HuH-7.5 (cell line): ENCODE measurements around the gene GPR108.
"Not testable (repeated sequence)": the region's sequence is repeated elsewhere in the genome, so short reads cannot be mapped to it uniquely, and the experiment has no call there.

Experiments used
- DNase-seq: peaks from one replicate; pipeline ENCODE4 v3.0.0; 2011; ENCODE audit warnings: low spot score

Gene GPR108

GRCh38 chr19:6737284-6737872 lies at the start of gene GPR108:
TSS of gene GPR108 (minus strand) at chr19:6737580. CDS start at chr19:6737576, 4 bp downstream.
- DNase-seq, result peak; percentile 99

- DNase-seq, result no peak
Measured at GRCh38 chr19:6779206-6779605, 41.8 kb upstream of the GPR108 start.

GRCh38 chr19:6778386-6778785 lies 41.0 kb upstream of the GPR108 start:
- no peak for DNase-seq

- DNase-seq, result no peak
Measured at GRCh38 chr19:6777434-6777833, 40.1 kb upstream of the GPR108 start.

DNA sequence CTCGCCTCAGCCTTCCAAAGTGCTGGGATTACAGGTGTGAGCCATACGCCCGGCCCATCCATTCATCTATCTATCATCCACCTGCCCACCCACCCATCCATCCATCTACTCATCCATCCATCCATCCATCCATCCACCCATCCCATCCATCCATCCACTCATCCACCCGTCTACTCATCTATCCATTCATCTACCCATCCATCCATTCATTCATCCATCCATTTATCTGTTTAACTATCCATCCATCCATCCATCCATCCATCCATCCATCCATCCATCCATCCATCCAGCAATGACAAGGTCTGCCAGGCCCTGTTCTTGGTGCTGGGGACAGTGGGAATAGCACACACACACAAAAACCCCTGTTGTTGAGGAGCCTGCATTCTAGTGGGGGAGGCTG lies 39.6 kb upstream of the GPR108 start:
- DNase-seq, result no peak

DNA sequence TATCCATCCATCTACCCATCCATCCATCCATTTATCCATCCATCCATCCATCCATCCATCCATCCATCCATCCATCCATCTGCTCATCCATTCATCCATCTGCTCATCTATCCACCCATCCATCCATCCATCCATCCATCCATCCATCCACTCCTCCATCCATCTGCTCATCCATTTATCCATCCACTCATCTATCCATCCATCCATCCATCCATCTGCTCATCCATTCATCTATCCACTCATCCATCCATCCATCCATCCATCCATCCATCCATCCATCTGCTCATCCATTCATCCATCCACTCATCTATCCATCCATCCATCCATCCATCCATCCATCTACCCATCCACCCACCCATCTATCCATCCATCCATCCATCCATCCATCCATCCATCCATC lies 38.7 kb upstream of the GPR108 start:
- not testable (repeated sequence) for DNase-seq

DNA sequence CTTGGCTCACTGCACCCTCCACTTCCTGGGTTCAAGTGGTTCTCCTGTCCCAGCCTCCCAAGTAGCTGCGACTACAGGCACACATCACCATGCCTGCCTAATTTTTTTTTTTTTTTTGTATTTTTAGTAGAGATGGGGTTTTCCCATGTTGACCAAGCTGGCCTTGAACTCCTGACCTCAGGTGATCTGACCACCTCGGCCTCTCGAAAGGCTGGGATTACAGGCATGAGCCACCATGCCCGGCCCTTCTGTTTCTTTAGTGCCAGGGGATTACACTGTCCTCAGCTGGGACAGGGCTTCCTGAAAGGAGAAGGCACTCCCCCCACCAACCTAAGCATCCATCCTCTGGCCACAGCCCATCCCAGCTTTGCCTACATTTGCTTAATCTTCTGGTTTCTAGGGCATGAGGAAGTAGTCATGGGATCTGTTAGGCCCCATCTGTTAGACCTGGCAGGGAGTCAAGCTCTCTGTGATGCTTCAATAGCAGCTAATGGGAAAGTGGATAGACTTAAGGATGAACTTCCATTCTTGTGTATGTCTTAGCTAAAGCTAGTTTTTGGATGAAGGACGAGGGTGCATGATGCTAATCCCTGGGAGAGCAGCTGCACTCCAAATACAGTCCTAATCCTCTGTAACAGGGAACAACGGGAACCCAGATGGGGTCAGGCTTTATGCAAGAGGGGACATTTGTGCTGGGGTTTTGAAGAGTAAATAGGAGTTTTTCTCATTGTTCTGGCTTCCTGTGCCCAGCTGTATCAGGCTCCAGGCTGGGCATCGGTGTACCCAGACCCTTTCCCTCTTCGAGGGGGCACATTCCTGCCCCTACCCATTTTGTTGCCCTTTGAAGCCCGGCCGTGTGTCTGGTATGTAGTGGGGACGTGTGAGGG lies 37.7 kb upstream of the GPR108 start:
- no peak for DNase-seq

- DNase-seq, result no peak
Measured at GRCh38 chr19:6773323-6773931, 36.0 kb upstream of the GPR108 start.

DNA sequence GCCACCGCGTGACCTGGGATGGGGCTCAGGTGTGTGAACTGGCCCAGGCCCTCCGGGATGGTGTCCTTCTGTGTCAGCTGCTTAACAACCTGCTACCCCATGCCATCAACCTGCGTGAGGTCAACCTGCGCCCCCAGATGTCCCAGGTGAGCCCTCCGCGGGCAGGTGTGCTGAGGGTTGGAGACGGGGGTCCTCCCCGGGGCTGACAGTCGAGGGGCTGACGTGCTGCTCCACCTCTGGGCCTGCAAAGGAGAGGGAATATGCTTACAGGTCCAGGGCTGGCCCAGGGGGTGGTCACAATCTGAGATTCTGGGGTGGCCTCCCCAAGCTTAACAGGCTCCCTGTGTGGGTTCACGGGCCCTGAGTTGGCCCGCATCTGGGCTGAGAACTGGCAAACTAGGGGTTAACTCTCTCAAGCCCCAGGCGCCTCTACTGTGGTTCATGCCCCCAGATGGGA lies 35.5 kb upstream of the GPR108 start:
- no peak for DNase-seq

DNA sequence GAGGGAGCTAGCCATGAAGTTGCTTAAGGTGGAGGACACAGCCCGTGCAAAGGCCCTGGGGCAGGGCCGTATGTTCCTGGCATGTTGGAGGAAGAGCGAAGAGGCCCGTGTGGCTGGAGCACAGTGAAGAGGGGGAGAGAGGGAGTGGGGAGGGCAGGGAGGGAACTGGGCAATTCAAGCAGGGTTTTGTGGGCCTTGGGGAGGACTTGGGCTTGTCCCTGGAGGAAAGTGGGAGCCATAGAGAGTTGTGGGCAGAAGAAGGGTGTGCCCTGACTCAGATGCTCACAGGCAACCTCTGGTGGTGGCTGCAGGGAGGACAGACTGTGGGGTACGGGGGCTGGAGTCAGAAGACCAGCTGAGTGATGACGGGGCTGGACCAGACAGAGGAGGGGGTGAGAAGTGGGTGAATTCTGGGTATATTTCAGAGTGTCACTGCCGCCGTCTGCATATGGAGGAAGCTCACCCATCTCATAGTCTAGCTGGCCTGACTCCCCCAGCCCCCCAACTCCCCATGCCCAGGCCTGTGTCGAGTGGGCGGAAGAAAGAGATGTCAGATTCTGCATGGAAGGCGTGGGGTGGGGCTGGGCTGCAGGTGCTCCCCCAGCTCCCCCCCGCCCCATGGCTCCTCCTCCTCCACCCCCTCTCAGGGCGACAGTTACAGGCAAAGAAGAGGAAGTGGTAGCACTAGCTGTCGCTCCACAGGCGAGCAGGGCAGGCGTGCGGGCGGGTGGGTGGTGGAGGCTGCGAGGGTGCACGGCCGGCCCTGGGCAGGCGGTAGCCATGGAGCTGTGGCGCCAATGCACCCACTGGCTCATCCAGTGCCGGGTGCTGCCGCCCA lies 34.9 kb upstream of the GPR108 start, which contains the start of gene VAV1:
VAV1 (plus strand) TSS at position 681 of the 838 bp plus-strand sequence; CDS start at position 781, 100 bp downstream.
- no peak for DNase-seq

GRCh38 chr19:6771648-6772027 lies 34.3 kb upstream of the GPR108 start:
- not testable (repeated sequence) for DNase-seq

GRCh38 chr19:6769006-6769619 lies 31.7 kb upstream of the GPR108 start:
- DNase-seq, result peak; percentile 51

GRCh38 chr19:6768236-6768785 lies 30.9 kb upstream of the GPR108 start:
- no peak for DNase-seq

GRCh38 chr19:6767357-6768235 lies 30.2 kb upstream of the GPR108 start, which contains the start of gene SH2D3A:
TSS of gene SH2D3A (minus strand) at chr19:6767435. CDS start at chr19:6763748, 3,687 bp downstream.
- DNase-seq, result no peak

DNA sequence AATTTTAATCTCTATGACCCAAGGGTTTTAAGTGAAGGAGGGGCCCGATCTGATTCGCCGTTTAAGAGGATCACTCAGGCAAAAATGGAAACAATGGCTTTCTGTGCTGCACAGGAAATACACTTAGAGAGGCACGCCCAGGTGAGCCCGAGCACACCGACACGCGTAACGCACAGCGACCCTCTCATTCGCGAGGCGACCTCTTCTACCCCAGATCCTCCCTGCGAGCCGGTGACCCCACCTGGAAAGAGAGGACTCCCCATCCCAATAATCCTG lies 29.6 kb upstream of the GPR108 start:
- DNase-seq, result no peak

- no peak for DNase-seq
Measured at GRCh38 chr19:6766357-6767080, 29.1 kb upstream of the GPR108 start.

DNA sequence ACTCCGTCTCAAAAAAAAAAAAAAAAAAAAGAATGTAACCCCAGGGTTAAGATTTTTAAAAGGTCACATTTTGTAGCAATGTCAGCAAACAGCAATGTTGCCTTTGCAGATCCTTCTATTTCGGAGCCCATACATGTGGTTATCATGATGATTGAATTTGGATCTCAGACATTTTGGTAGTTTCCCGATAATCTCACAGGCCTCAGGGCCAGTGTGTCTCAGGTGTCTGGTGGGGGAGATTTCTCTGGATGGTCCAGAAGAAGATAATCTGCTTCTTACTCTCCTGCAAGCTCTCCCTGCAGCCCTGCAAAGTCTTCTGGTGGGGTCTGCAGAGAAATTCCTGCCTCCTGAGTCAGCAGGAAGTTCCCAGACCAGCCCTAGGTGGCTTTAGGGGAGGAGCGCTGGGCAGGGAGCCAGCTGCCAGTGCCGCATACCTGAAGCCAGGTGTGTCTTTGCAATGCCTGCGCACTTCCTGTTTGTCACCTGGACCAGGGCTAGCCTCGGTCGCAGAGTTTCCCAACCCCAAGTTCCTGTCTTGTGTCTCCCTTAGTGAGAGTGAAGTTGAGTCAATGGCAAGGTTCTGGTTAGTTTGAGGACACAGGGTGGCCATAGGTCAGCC lies 28.5 kb upstream of the GPR108 start:
- no peak for DNase-seq

- DNase-seq, result not testable (repeated sequence)
Measured at GRCh38 chr19:6762253-6762797, 24.9 kb upstream of the GPR108 start.
